HepG2 (cell line): Measurements from ENCODE around the gene LRRC45. TPM values are rescaled to one million over a fixed set of nuclear protein-coding genes. Genes with fewer than 3 reads are reported as not detected.

Source experiments
- ASH2L ChIP-seq: fragments of 300-600, 200-600 bp; sonication (generic); IDR thresholded peaks from 2 replicates; pipeline ENCODE4 v1.7.0; 2017; ENCODE audit warnings: low read depth, mild to moderate bottlenecking, moderate library complexity, mixed read lengths, low read length; ENCODE audit not compliant: insufficient read length
- ESRRA ChIP-seq: sonication (generic); formaldehyde crosslinking; IDR thresholded peaks from 2 replicates; pipeline ENCODE4 v1.5.1; 2020; ENCODE audit warnings: mild to moderate bottlenecking, low read depth, missing genetic modification reagents
- GFI1 ChIP-seq: sonication (generic); formaldehyde crosslinking; IDR thresholded peaks from 2 replicates; pipeline ENCODE4 v1.5.0; 2020; ENCODE audit warnings: missing genetic modification reagents, mild to moderate bottlenecking, borderline replicate concordance
- HOMEZ ChIP-seq: IDR thresholded peaks from 2 replicates; pipeline ENCODE4 v1.6.1; 2016; ENCODE audit warnings: low read depth
- KAT2B ChIP-seq: fragments of 150-350 bp; IDR thresholded peaks from 2 replicates; pipeline ENCODE4 v1.6.1; 2014; ENCODE audit warnings: low read depth, low read length, borderline replicate concordance
- LRRFIP1 ChIP-seq: sonication (generic); formaldehyde crosslinking; conservative IDR thresholded peaks from 2 replicates; pipeline ENCODE4 v1.4.0; 2020; ENCODE audit warnings: missing genetic modification reagents
- MBD4 ChIP-seq: IDR thresholded peaks from 2 replicates; pipeline ENCODE4 v1.6.1; 2012; ENCODE audit warnings: low read length, inconsistent platforms, borderline replicate concordance
- MED13 ChIP-seq: sonication (generic); formaldehyde crosslinking; IDR thresholded peaks from 2 replicates; pipeline ENCODE4 v1.5.0; 2020; ENCODE audit warnings: missing genetic modification reagents
- POLR2AphosphoS5 ChIP-seq: IDR thresholded peaks from 2 replicates; pipeline ENCODE4 v1.6.1; 2012; ENCODE audit warnings: low read depth, low read length
- RBM39 ChIP-seq: fragments of 200-400 bp; formaldehyde crosslinking; IDR thresholded peaks from one replicate; pipeline ENCODE4 v1.6.1; 2018; ENCODE audit warnings: antibody characterized with exemption, mild to moderate bottlenecking, low read depth, low read length; ENCODE audit not compliant: poor library complexity, severe bottlenecking
- RNF2 ChIP-seq: fragments of 450-650 bp; conservative IDR thresholded peaks from 2 replicates; pipeline ENCODE4 v1.6.1; 2016; ENCODE audit warnings: low read depth
- ZIK1 ChIP-seq: sonication (generic); formaldehyde crosslinking; IDR thresholded peaks from 2 replicates; pipeline ENCODE4 v1.5.0; 2020; ENCODE audit warnings: mild to moderate bottlenecking, low read depth, missing genetic modification reagents, borderline replicate concordance
- ZKSCAN5 ChIP-seq: sonication (generic); formaldehyde crosslinking; IDR thresholded peaks from 2 replicates; pipeline ENCODE4 v1.5.1; 2020; ENCODE audit warnings: mild to moderate bottlenecking, missing genetic modification reagents
- ZNF101 ChIP-seq: sonication (generic); formaldehyde crosslinking; IDR thresholded peaks from 2 replicates; pipeline ENCODE4 v1.4.0; 2020; ENCODE audit warnings: mild to moderate bottlenecking, low read depth, missing genetic modification reagents, borderline replicate concordance
- ZNF33A ChIP-seq: sonication (generic); formaldehyde crosslinking; IDR thresholded peaks from 2 replicates; pipeline ENCODE4 v1.5.1; 2020; ENCODE audit warnings: missing genetic modification reagents, mild to moderate bottlenecking, moderate library complexity, borderline replicate concordance
- ZNF616 ChIP-seq: sonication (generic); formaldehyde crosslinking; IDR thresholded peaks from 2 replicates; pipeline ENCODE4 v1.5.0; 2020; ENCODE audit warnings: low read depth, mild to moderate bottlenecking, missing genetic modification reagents
- ZNF7 ChIP-seq: IDR thresholded peaks from 2 replicates; pipeline ENCODE4 v1.6.1; 2016; ENCODE audit warnings: missing biosample characterization, missing genetic modification reagents
- ZNF816 ChIP-seq: sonication (generic); formaldehyde crosslinking; IDR thresholded peaks from 2 replicates; pipeline ENCODE4 v1.8.0; 2022; ENCODE audit warnings: missing genetic modification reagents, mild to moderate bottlenecking, borderline replicate concordance
- polyA plus RNA-seq, 8 experiments: library from polyadenylated mRNA; depleted of rRNA in 3 of 8; stranded (reverse) in 7 of 8; unstranded in 1 of 8; fragments of >200 nt; fragmentation: Illumina TruSeq in 4 of 8; extraction: Trizol in 4 of 8; gene quantifications; 2 replicates each; pipeline versions ENCODE4 v1.2.1 to v1.2.3, GENCODE V29; 2011 to 2016; ENCODE audit warnings: low read depth in 4 of 8, missing spikeins in 1 of 8, mixed read lengths in 1 of 8; ENCODE audit not compliant: insufficient read depth in 1 of 8
- total RNA-seq, 5 experiments: library from RNA; depleted of rRNA; stranded (reverse); fragments of >200 nt; fragmentation: Illumina TruSeq; extraction: Trizol; gene quantifications; 2 replicates each; pipeline ENCODE4 v1.2.3, GENCODE V29; 2016; ENCODE audit warnings: low read depth in 1 of 5
- TF ChIP-seq, protein P1 (sequence below): sonication (generic); formaldehyde crosslinking; IDR thresholded peaks from 2 replicates; pipeline ENCODE4 v1.4.0; 2020; ENCODE audit warnings: low read depth, mild to moderate bottlenecking, missing genetic modification reagents
- TF ChIP-seq, protein P2 (sequence below): sonication (generic); formaldehyde crosslinking; IDR thresholded peaks from 2 replicates; pipeline ENCODE4 v1.4.0; 2020; ENCODE audit warnings: missing genetic modification reagents

The LRRC45 gene
- total and polyA plus RNA-seq, 2 of the 13 experiments (the other 11 are each of a cell fraction or from before 2014, with no cell fraction given): 11.6 to 48.1 TPM

DNA sequence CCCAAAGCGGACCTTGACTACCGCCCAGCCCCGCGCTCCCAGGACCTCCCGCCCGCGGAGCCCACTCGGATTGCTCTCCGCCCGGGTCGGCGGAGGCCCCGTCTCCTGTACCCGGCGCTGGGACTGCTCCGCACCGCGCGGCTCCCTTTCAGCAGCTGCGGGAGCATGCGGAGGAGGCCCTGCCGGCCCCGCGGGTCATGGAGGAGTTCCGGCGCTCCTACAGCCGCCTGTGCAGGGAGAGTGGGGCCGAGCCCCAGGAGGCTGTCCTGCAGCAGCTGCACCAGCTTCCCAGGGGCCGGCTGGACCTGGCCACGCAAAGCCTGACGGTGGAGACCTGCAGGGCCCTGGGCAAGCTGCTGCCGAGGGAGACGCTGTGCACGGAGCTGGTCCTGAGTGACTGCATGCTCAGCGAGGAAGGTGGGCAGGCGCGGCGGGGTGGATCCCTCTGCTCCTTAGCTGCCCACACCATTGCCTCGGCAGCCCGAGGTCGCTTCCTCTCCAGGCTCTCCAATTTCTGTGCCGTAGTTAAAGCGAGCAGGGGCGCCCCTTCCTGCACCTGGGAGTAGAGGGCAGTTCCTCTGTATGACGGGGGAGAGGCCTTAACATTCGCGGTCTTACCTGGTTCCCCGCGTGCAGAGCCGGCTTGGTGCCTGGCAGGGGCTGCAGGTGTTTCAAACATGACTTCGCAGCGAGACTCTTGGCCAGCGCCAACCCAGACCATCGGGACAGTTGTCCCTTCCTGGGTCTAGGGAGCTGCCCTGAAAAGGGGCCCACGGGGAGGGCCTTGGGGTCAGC lies 539 bp downstream of the LRRC45 start (continued):
- TF ChIP-seq ZNF816 (CRISPR knock-in tag) (no peak), RBM39 (no peak), GFI1 (CRISPR knock-in tag) (no peak), KAT2B (no peak), MED13 (CRISPR knock-in tag) (0 out of 2 replicates have a peak, but pooled peaks have one; percentile 35), POLR2AphosphoS5 (no peak), ESRRA (CRISPR knock-in tag) (no peak), ZNF101 (CRISPR knock-in tag) (no peak), RNF2 (peak; percentile 87), LRRFIP1 (CRISPR knock-in tag) (no peak), ZNF7 (CRISPR knock-in tag) (no peak), MBD4 (no peak), ZIK1 (CRISPR knock-in tag) (no peak; the same call in 1 of the 2 replicates), ZNF33A (CRISPR knock-in tag) (no peak), HOMEZ (CRISPR knock-in tag) (no peak), ASH2L (no peak), ZNF616 (CRISPR knock-in tag) (no peak), ZKSCAN5 (CRISPR knock-in tag) (no peak)
- TF ChIP-seq, protein P1, sequence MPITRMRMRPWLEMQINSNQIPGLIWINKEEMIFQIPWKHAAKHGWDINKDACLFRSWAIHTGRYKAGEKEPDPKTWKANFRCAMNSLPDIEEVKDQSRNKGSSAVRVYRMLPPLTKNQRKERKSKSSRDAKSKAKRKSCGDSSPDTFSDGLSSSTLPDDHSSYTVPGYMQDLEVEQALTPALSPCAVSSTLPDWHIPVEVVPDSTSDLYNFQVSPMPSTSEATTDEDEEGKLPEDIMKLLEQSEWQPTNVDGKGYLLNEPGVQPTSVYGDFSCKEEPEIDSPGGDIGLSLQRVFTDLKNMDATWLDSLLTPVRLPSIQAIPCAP (CRISPR knock-in tag): no peak
- TF ChIP-seq, protein P2, sequence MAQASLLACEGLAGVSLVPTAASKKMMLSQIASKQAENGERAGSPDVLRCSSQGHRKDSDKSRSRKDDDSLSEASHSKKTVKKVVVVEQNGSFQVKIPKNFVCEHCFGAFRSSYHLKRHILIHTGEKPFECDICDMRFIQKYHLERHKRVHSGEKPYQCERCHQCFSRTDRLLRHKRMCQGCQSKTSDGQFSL (CRISPR knock-in tag): no peak
